AG08396 (cell line): ENCODE measurements around the gene SLC12A3.

Experiments used
- DNase-seq: peaks from one replicate; pipeline ENCODE4 v3.0.0; 2012; ENCODE audit warnings: low spot score, mixed read lengths

SLC12A3 gene

GRCh38 chr16:56864960-56865359, at the start of gene SLC12A3:
SLC12A3 (plus strand) TSS chr16:56865207; CDS start chr16:56865236, 29 bp downstream.
- no peak for DNase-seq

- DNase-seq, result no peak
Observed at GRCh38 chr16:56815721-56816120, 49.3 kb upstream of the SLC12A3 start.

- no peak for DNase-seq
Observed at GRCh38 chr16:56817056-56817455, 48.0 kb upstream of the SLC12A3 start.

- no peak for DNase-seq
Observed at GRCh38 chr16:56817938-56818337, 47.1 kb upstream of the SLC12A3 start.

GRCh38 chr16:56823081-56823733, 41.8 kb upstream of the SLC12A3 start:
- no peak for DNase-seq

- DNase-seq, result peak; percentile 30
Observed at GRCh38 chr16:56824331-56824730, 40.7 kb upstream of the SLC12A3 start.

- no peak for DNase-seq
Observed at GRCh38 chr16:56824804-56825203, 40.2 kb upstream of the SLC12A3 start.

- DNase-seq, result no peak
Observed at GRCh38 chr16:56825826-56826225, 39.2 kb upstream of the SLC12A3 start.

- no peak for DNase-seq
Observed at GRCh38 chr16:56828647-56829046, 36.4 kb upstream of the SLC12A3 start.

GRCh38 chr16:56830669-56831068, 34.3 kb upstream of the SLC12A3 start:
- no peak for DNase-seq

- no peak for DNase-seq
Observed at GRCh38 chr16:56832768-56833167, 32.2 kb upstream of the SLC12A3 start.

- DNase-seq, result no peak
Observed at GRCh38 chr16:56833243-56833970, 31.6 kb upstream of the SLC12A3 start.

GRCh38 chr16:56835320-56835719, 29.7 kb upstream of the SLC12A3 start:
- no peak for DNase-seq

GRCh38 chr16:56836410-56837230, 28.4 kb upstream of the SLC12A3 start:
- DNase-seq, result no peak

- no peak for DNase-seq
Observed at GRCh38 chr16:56838622-56839337, 26.2 kb upstream of the SLC12A3 start.

- DNase-seq, result peak; percentile 34
Observed at GRCh38 chr16:56841233-56841632, 23.8 kb upstream of the SLC12A3 start.

- no peak for DNase-seq
Observed at GRCh38 chr16:56841659-56842058, 23.3 kb upstream of the SLC12A3 start.

GRCh38 chr16:56842133-56842532, 22.9 kb upstream of the SLC12A3 start:
- no peak for DNase-seq

- no peak for DNase-seq
Observed at GRCh38 chr16:56844056-56844455, 21.0 kb upstream of the SLC12A3 start.

GRCh38 chr16:56847173-56847910, 17.7 kb upstream of the SLC12A3 start:
- DNase-seq, result no peak
